Vagina (tissue), 2 donors: ENCODE measurements around the gene PAX2.

Experiments used
- CTCF ChIP-seq, 3 experiments: fragments of 450-650 bp in 2 of 3; fragments of 200-600 bp in 1 of 3; sonication (generic) in 1 of 3; IDR thresholded peaks; one replicate each; pipeline ENCODE4 v1.5.1; 2017 to 2019; ENCODE audit warnings: antibody characterized with exemption in 3 of 3, mild to moderate bottlenecking in 2 of 3, moderate library complexity in 2 of 3
- POLR2A ChIP-seq, 2 donors: fragments of 450-650 bp; IDR thresholded peaks; one replicate each; pipeline ENCODE4 v1.6.1; 2017; ENCODE audit warnings: antibody characterized with exemption in 2 of 2, mild to moderate bottlenecking in 2 of 2, moderate library complexity in 2 of 2

GRCh38 chr10:100782461-100783244 lies 37.3 kb downstream of the PAX2 start:
- TF ChIP-seq POLR2A (IDR thresholded peaks at IDR 0.05) (no peak), CTCF (IDR thresholded peaks at IDR 0.05) (no peak)
